Ascending aorta (tissue), 2 donors: Measurements from ENCODE around the gene PLK3. TPM values are rescaled to one million over a fixed set of nuclear protein-coding genes. Genes with fewer than 3 reads are reported as not detected.
A peak's percentile ranks its signal among the peaks of the same experiment; 100 is the strongest.

Experiments
- DNase-seq, 2 donors: peaks; one replicate each; pipeline ENCODE4 v3.0.0-alpha.2; 2019; ENCODE audit warnings: low spot score in 2 of 2
- H3K27ac ChIP-seq, 2 donors: fragments of 200-600 bp; sonication (generic); one replicate each; pipeline ENCODE4 v1.5.1; 2016 to 2017; ENCODE audit warnings: mild to moderate bottlenecking in 1 of 2
- H3K27me3 ChIP-seq: fragments of 200-600 bp; sonication (generic); one replicate; pipeline ENCODE4 v1.5.1; 2017
- H3K36me3 ChIP-seq, 2 donors: fragments of 200-600 bp; sonication (generic); one replicate each; pipeline ENCODE4 v1.5.1; 2016
- H3K4me1 ChIP-seq, 2 donors: fragments of 200-600 bp; sonication (generic); one replicate each; pipeline ENCODE4 v1.5.1; 2016 to 2017; ENCODE audit warnings: mild to moderate bottlenecking in 1 of 2
- H3K4me3 ChIP-seq, 2 donors: fragments of 200-600 bp; sonication (generic); one replicate each; pipeline ENCODE4 v1.5.1; 2016 to 2017; ENCODE audit warnings: mild to moderate bottlenecking in 1 of 2
- H3K9me3 ChIP-seq, 2 donors: fragments of 200-600 bp; sonication (generic); one replicate each; pipeline ENCODE4 v1.5.1; 2016
- CTCF ChIP-seq, 3 experiments: fragments of 200-600 bp in 2 of 3; fragments of 450-650 bp in 1 of 3; sonication (generic) in 2 of 3; IDR thresholded peaks; one replicate each; pipeline ENCODE4 v1.5.1; 2016 to 2019; ENCODE audit warnings: antibody characterized with exemption in 3 of 3, mild to moderate bottlenecking in 1 of 3, moderate library complexity in 1 of 3
- intact Hi-C: fragments of 100-400 bp; cut with DNase I; formaldehyde crosslinking; loops from one replicate; pipeline ENCODE4 v1.15.1; 2023
- total RNA-seq: library from RNA; depleted of rRNA; stranded (reverse); fragments of >200 nt; gene quantifications from one replicate; pipeline ENCODE4 v1.1.0, GENCODE V29; 2016

PLK3 gene
- total RNA-seq, 1 donor from 2014 or later, result 107 TPM

- peak in 1 of 2 donors; percentile 50 for DNase-seq
- intact Hi-C loops, result loop anchor here (2.0 kb wide), 1 partner anchor 17 kb away; the partner anchor contains the start of gene PLK3
- H3K4me1 ChIP-seq, result peaks cover 0 to 25% of the 10 kb centered on the region in 2 donors
Measured at GRCh38 chr1:44817771-44818495, 17.8 kb downstream of the PLK3 start.

GRCh38 chr1:44819196-44819607 is 19.0 kb downstream of the PLK3 start:
- Histone ChIP-seq H3K4me3 (peak overlapping the region; percentile 47 to 66), H3K4me1 (peaks cover 0 to 20% of the 10 kb centered on the region in 2 donors), H3K9me3 (no peaks in the 10 kb centered on the region), H3K27me3 (no peaks in the 10 kb centered on the region), H3K36me3 (peaks cover 11 to 14% of the 10 kb centered on the region in 2 donors), H3K27ac (peak overlapping the region; percentile 77 to 95)
- intact Hi-C loops, result loop anchor here (1.0 to 2.0 kb wide), 2 partner anchors 11 to 18 kb away; partner anchors contain the start of genes BTBD19 and PLK3
- TF ChIP-seq CTCF (IDR thresholded peaks at IDR 0.05), result no peak
- DNase-seq, result peak in 1 of 2 donors; percentile 61

More at GRCh38 chr1:44817771-44818495, 17.8 kb downstream of the PLK3 start:
- no peak overlapping the region for H3K4me3 ChIP-seq
- no peaks in the 10 kb centered on the region for H3K27me3 ChIP-seq
- H3K36me3 ChIP-seq, result peaks cover 13 to 24% of the 10 kb centered on the region in 2 donors
- no peaks in the 10 kb centered on the region for H3K9me3 ChIP-seq
- TF ChIP-seq CTCF (IDR thresholded peaks at IDR 0.05), result no peak
- H3K27ac ChIP-seq, result peak overlapping the region; percentile 77 to 95

- H3K27me3 ChIP-seq, result no peaks in the 10 kb centered on the region
- peak overlapping the region; percentile 66 for H3K4me3 ChIP-seq
- H3K27ac ChIP-seq, result peak overlapping the region; percentile 77 to 95
- H3K4me1 ChIP-seq, result peaks cover 0 to 20% of the 10 kb centered on the region in 2 donors
- peak in 1 of 2 donors; percentile 95 for DNase-seq
- intact Hi-C loops, result loop anchor here (1.0 to 2.0 kb wide), 2 partner anchors 11 to 19 kb away; partner anchors contain the start of genes BTBD19 and PLK3
- TF ChIP-seq CTCF (IDR thresholded peaks at IDR 0.05), result peak in 1 of 3 experiments; percentile 16
- H3K36me3 ChIP-seq, result peaks cover 11 to 12% of the 10 kb centered on the region in 2 donors
- H3K9me3 ChIP-seq, result no peaks in the 10 kb centered on the region
Measured at GRCh38 chr1:44819608-44820327, 19.6 kb downstream of the PLK3 start.

- H3K4me1 ChIP-seq, result peaks cover 0 to 20% of the 10 kb centered on the region in 2 donors
- peak overlapping the region; percentile 77 to 95 for H3K27ac ChIP-seq
- no peaks in the 10 kb centered on the region for H3K27me3 ChIP-seq
- no peaks in the 10 kb centered on the region for H3K9me3 ChIP-seq
- TF ChIP-seq CTCF (IDR thresholded peaks at IDR 0.05), result no peak
- peak overlapping the region; percentile 66 for H3K4me3 ChIP-seq
- peaks cover 4% of the 10 kb centered on the region in 2 donors for H3K36me3 ChIP-seq
- DNase-seq, result no peak
- intact Hi-C loops, result no loop called here
Measured at GRCh38 chr1:44820328-44821239, 20.4 kb downstream of the PLK3 start.

GRCh38 chr1:44821240-44821715 is 21.1 kb downstream of the PLK3 start:
- intact Hi-C loops, result no loop called here
- no peaks in the 10 kb centered on the region for H3K36me3 ChIP-seq
- H3K27me3 ChIP-seq, result no peaks in the 10 kb centered on the region
- H3K4me1 ChIP-seq, result peaks cover 0 to 20% of the 10 kb centered on the region in 2 donors
- no peak for DNase-seq
- no peak overlapping the region for H3K4me3 ChIP-seq
- TF ChIP-seq CTCF (IDR thresholded peaks at IDR 0.05), result no peak
- no peaks in the 10 kb centered on the region for H3K9me3 ChIP-seq
- peak overlapping the region; percentile 77 to 95 for H3K27ac ChIP-seq
